GM06990 (cell line): ENCODE data around the gene FAM20C.
"Not testable (repeated sequence)": the region's sequence is repeated elsewhere in the genome, so short reads cannot be mapped to it uniquely, and the experiment has no call there.

Experiments
- DNase-seq: peaks from one replicate; pipeline ENCODE4 v3.0.0-alpha.2; 2011; ENCODE audit not compliant: insufficient read length; ENCODE audit errors: extremely low read depth
- H3K27me3 ChIP-seq: replicated peaks from 2 replicates; pipeline ENCODE4 v1.6.0; 2011; ENCODE audit warnings: low read length; ENCODE audit not compliant: control insufficient read depth, insufficient read depth
- H3K36me3 ChIP-seq: 2 replicates; pipeline ENCODE4 v1.5.1; 2011; ENCODE audit warnings: low read length; ENCODE audit not compliant: control insufficient read depth, insufficient read depth
- H3K4me3 ChIP-seq: replicated peaks from 2 replicates; pipeline ENCODE4 v1.5.1; 2011; ENCODE audit warnings: low read depth, mild to moderate bottlenecking, control low read depth, low read length
- CTCF ChIP-seq: IDR thresholded peaks from 2 replicates; pipeline ENCODE4 v1.5.1; 2011; ENCODE audit warnings: low read length, control low read depth, mild to moderate bottlenecking, inconsistent platforms; ENCODE audit not compliant: insufficient read depth, poor library complexity, severe bottlenecking

FAM20C gene

GRCh38 chr7:199483-200249, 7.3 kb downstream of the FAM20C start:
- no peak for DNase-seq
- Histone ChIP-seq H3K4me3 (no peak overlapping the region), H3K36me3 (no peaks in the 10 kb centered on the region), H3K27me3 (no peaks in the 10 kb centered on the region; the same call in 1 of the 2 replicates)
- no peak for TF ChIP-seq CTCF

GRCh38 chr7:200290-200689, 7.9 kb downstream of the FAM20C start:
- Histone ChIP-seq H3K4me3 (no peak overlapping the region), H3K27me3 (no peaks in the 10 kb centered on the region; the same call in 1 of the 2 replicates), H3K36me3 (no peaks in the 10 kb centered on the region)
- TF ChIP-seq CTCF = no peak
- DNase-seq = no peak

GRCh38 chr7:200704-201103, 8.3 kb downstream of the FAM20C start:
- DNase-seq = no peak
- H3K36me3 ChIP-seq = no peaks in the 10 kb centered on the region
- TF ChIP-seq CTCF = no peak
- H3K4me3 ChIP-seq = no peak overlapping the region
- H3K27me3 ChIP-seq = no peaks in the 10 kb centered on the region; the same call in 1 of the 2 replicates

GRCh38 chr7:204326-204725, 12.0 kb downstream of the FAM20C start:
- Histone ChIP-seq H3K27me3 (no peaks in the 10 kb centered on the region), H3K4me3 (no peak overlapping the region), H3K36me3 (no peaks in the 10 kb centered on the region)
- DNase-seq = no peak
- TF ChIP-seq CTCF = no peak

GRCh38 chr7:205115-206010, 13.0 kb downstream of the FAM20C start:
- no peak overlapping the region for H3K4me3 ChIP-seq
- no peak for TF ChIP-seq CTCF
- H3K27me3 ChIP-seq = no peaks in the 10 kb centered on the region
- DNase-seq = no peak
- H3K36me3 ChIP-seq = no peaks in the 10 kb centered on the region

GRCh38 chr7:206351-206750, 14.0 kb downstream of the FAM20C start:
- not testable (repeated sequence) for H3K36me3 ChIP-seq, H3K27me3 ChIP-seq, H3K4me3 ChIP-seq, DNase-seq
